CD4-positive, alpha-beta T cell treated with Interleukin-17A for 4 hours (primary cell): ENCODE measurements around the gene RNF114.
"Not testable (repeated sequence)": the region's sequence is repeated elsewhere in the genome, so short reads cannot be mapped to it uniquely, and the experiment has no call there.

Source experiments
- DNase-seq: peaks from one replicate; pipeline ENCODE4 v3.0.0-alpha.2; 2020; ENCODE audit warnings: mixed read lengths

RNF114 gene

GRCh38 chr20:49936153-49937026, at the start of gene RNF114:
Gene RNF114, plus strand, starts transcription at chr20:49936397. Its CDS starts 16 bp downstream, at chr20:49936413.
- peak; percentile 95 for DNase-seq

GRCh38 chr20:49886571-49887213, 49.5 kb upstream of the RNF114 start:
- no peak for DNase-seq

- DNase-seq: no peak
Measured at GRCh38 chr20:49887251-49888211, 48.7 kb upstream of the RNF114 start.

GRCh38 chr20:49888212-49889000, 47.8 kb upstream of the RNF114 start:
- DNase-seq: peak; percentile 53

GRCh38 chr20:49889001-49889934, 46.9 kb upstream of the RNF114 start:
- no peak for DNase-seq

- DNase-seq: no peak
Measured at GRCh38 chr20:49889935-49890333, 46.3 kb upstream of the RNF114 start.

GRCh38 chr20:49890471-49891361, 45.5 kb upstream of the RNF114 start:
- no peak for DNase-seq

- no peak for DNase-seq
Measured at GRCh38 chr20:49891476-49892110, 44.6 kb upstream of the RNF114 start.

GRCh38 chr20:49892260-49892659, 43.9 kb upstream of the RNF114 start:
- DNase-seq: no peak

GRCh38 chr20:49892817-49893216, 43.4 kb upstream of the RNF114 start:
- no peak for DNase-seq

- DNase-seq: no peak
Measured at GRCh38 chr20:49893242-49894072, 42.7 kb upstream of the RNF114 start.

GRCh38 chr20:49894073-49894470, 42.1 kb upstream of the RNF114 start:
- no peak for DNase-seq

GRCh38 chr20:49895474-49896093, 40.6 kb upstream of the RNF114 start:
- DNase-seq: not testable (repeated sequence)

GRCh38 chr20:49896204-49896603, 40.0 kb upstream of the RNF114 start:
- DNase-seq: no peak

GRCh38 chr20:49899541-49900383, 36.4 kb upstream of the RNF114 start:
- DNase-seq: no peak

- no peak for DNase-seq
Measured at GRCh38 chr20:49901588-49901987, 34.6 kb upstream of the RNF114 start.
